Urinary bladder (tissue), 4 donors: ENCODE results near the gene SDK2. TPM values are rescaled to one million over a fixed set of nuclear protein-coding genes. Genes with fewer than 3 reads are reported as not detected.

Experiments
- DNase-seq: peaks from one replicate; pipeline ENCODE4 v3.0.0-alpha.2; 2015; ENCODE audit errors: extremely low spot score
- H3K27ac ChIP-seq: one replicate; pipeline ENCODE4 v1.5.1; 2013; ENCODE audit warnings: low read depth, mild to moderate bottlenecking, moderate library complexity
- H3K36me3 ChIP-seq: one replicate; pipeline ENCODE4 v1.6.1; 2013; ENCODE audit warnings: mild to moderate bottlenecking, moderate library complexity; ENCODE audit not compliant: insufficient read depth
- H3K4me1 ChIP-seq: one replicate; pipeline ENCODE4 v1.6.1; 2013; ENCODE audit warnings: mild to moderate bottlenecking, moderate library complexity; ENCODE audit not compliant: insufficient read depth
- H3K4me3 ChIP-seq: one replicate; pipeline ENCODE4 v1.5.1; 2013; ENCODE audit warnings: low read depth, low read length
- WGBS: extraction: QIAGEN DNeasy Blood & Tissue Kit; methylation state at CpG from one replicate; pipeline ENCODE4 v1.1.7; 2013; 5-methylcytosine and 5-hydroxymethylcytosine counted together
- polyA plus RNA-seq: library from polyadenylated mRNA; stranded (reverse); fragments of 200-250 nt; gene quantifications from one replicate; pipeline ENCODE4 v1.2.3, GENCODE V29; 2013
- total RNA-seq: library from RNA; depleted of rRNA; stranded (reverse); fragments of >200 nt; gene quantifications from one replicate; pipeline ENCODE4 v1.2.3, GENCODE V29; 2014
- donor health status: healthy with polysubstance abuse.
- donor health status: healthy.

SDK2 gene
- total and polyA plus RNA-seq, 2 donors: 0.61 to 5.0 TPM

- no peak overlapping the region for H3K27ac ChIP-seq
- H3K4me3 ChIP-seq: no peak overlapping the region
- H3K4me1 ChIP-seq: no peaks in the 10 kb centered on the region
- no peak for DNase-seq
- no peaks in the 10 kb centered on the region for H3K36me3 ChIP-seq
- WGBS: 86% methylated on average over 16 of the region's 16 CpGs
Observed at GRCh38 chr17:73541561-73541981, 102.7 kb downstream of the SDK2 start.

GRCh38 chr17:73541111-73541510 lies 103.1 kb downstream of the SDK2 start:
- Histone ChIP-seq H3K4me1 (no peaks in the 10 kb centered on the region), H3K4me3 (no peak overlapping the region), H3K27ac (no peak overlapping the region), H3K36me3 (no peaks in the 10 kb centered on the region)
- 82% methylated on average over 6 of the region's 6 CpGs for WGBS
- no peak for DNase-seq

- WGBS: 37% methylated on average over 9 of the region's 9 CpGs
- Histone ChIP-seq H3K4me3 (no peak overlapping the region), H3K4me1 (no peaks in the 10 kb centered on the region), H3K27ac (no peak overlapping the region), H3K36me3 (no peaks in the 10 kb centered on the region)
- DNase-seq: no peak
Observed at GRCh38 chr17:73539166-73539565, 105.1 kb downstream of the SDK2 start.

- DNase-seq: no peak
- Histone ChIP-seq H3K36me3 (no peaks in the 10 kb centered on the region), H3K27ac (no peak overlapping the region), H3K4me3 (no peak overlapping the region), H3K4me1 (no peaks in the 10 kb centered on the region)
- WGBS: 96% methylated on average over 7 of the region's 7 CpGs
Observed at GRCh38 chr17:73538445-73538844, 105.8 kb downstream of the SDK2 start.

GRCh38 chr17:73536700-73537605 lies 107.3 kb downstream of the SDK2 start:
- WGBS: 58% methylated on average over 28 of the region's 28 CpGs
- Histone ChIP-seq H3K4me1 (no peaks in the 10 kb centered on the region), H3K4me3 (no peak overlapping the region), H3K27ac (no peak overlapping the region), H3K36me3 (no peaks in the 10 kb centered on the region)
- no peak for DNase-seq

- H3K4me3 ChIP-seq: no peak overlapping the region
- no peaks in the 10 kb centered on the region for H3K4me1 ChIP-seq
- WGBS: 85% methylated on average over 6 of the region's 6 CpGs
- H3K36me3 ChIP-seq: no peaks in the 10 kb centered on the region
- DNase-seq: no peak
- H3K27ac ChIP-seq: no peak overlapping the region
Observed at GRCh38 chr17:73535746-73536145, 108.5 kb downstream of the SDK2 start.

- no peak for DNase-seq
- 76% methylated on average over 15 of the region's 15 CpGs for WGBS
- no peaks in the 10 kb centered on the region for H3K4me1 ChIP-seq
- H3K36me3 ChIP-seq: no peaks in the 10 kb centered on the region
- H3K4me3 ChIP-seq: no peak overlapping the region
- no peak overlapping the region for H3K27ac ChIP-seq
Observed at GRCh38 chr17:73534209-73534909, 109.9 kb downstream of the SDK2 start.

- WGBS: 55% methylated on average over 7 of the region's 7 CpGs
- no peak overlapping the region for H3K4me3 ChIP-seq
Observed at GRCh38 chr17:73533781-73534180, 110.5 kb downstream of the SDK2 start.

GRCh38 chr17:73533127-73533526 lies 111.1 kb downstream of the SDK2 start:
- no peak for DNase-seq
- Histone ChIP-seq H3K27ac (no peak overlapping the region), H3K4me3 (no peak overlapping the region), H3K4me1 (no peaks in the 10 kb centered on the region), H3K36me3 (no peaks in the 10 kb centered on the region)
- WGBS: 77% methylated on average over 13 of the region's 13 CpGs

More at GRCh38 chr17:73533781-73534180, 110.5 kb downstream of the SDK2 start:
- Histone ChIP-seq H3K36me3 (no peaks in the 10 kb centered on the region), H3K4me1 (no peaks in the 10 kb centered on the region), H3K27ac (no peak overlapping the region)
- no peak for DNase-seq

GRCh38 chr17:73532421-73532901 lies 111.8 kb downstream of the SDK2 start:
- H3K36me3 ChIP-seq: no peaks in the 10 kb centered on the region
- H3K27ac ChIP-seq: no peak overlapping the region
- DNase-seq: no peak
- WGBS: 70% methylated on average over 9 of the region's 9 CpGs
- H3K4me1 ChIP-seq: no peaks in the 10 kb centered on the region
- no peak overlapping the region for H3K4me3 ChIP-seq

GRCh38 chr17:73531158-73531557 lies 113.1 kb downstream of the SDK2 start:
- no peak for DNase-seq
- Histone ChIP-seq H3K4me1 (no peaks in the 10 kb centered on the region), H3K27ac (no peak overlapping the region), H3K4me3 (no peak overlapping the region), H3K36me3 (no peaks in the 10 kb centered on the region)
- WGBS: 83% methylated on average over 5 of the region's 5 CpGs

- Histone ChIP-seq H3K27ac (no peak overlapping the region), H3K36me3 (no peaks in the 10 kb centered on the region), H3K4me3 (no peak overlapping the region), H3K4me1 (no peaks in the 10 kb centered on the region)
- WGBS: 80% methylated on average over 7 of the region's 7 CpGs
- DNase-seq: no peak
Observed at GRCh38 chr17:73528679-73529078, 115.6 kb downstream of the SDK2 start.

GRCh38 chr17:73526952-73527351 lies 117.3 kb downstream of the SDK2 start:
- DNase-seq: no peak
- no peaks in the 10 kb centered on the region for H3K4me1 ChIP-seq
- no peak overlapping the region for H3K4me3 ChIP-seq
- no peak overlapping the region for H3K27ac ChIP-seq
- H3K36me3 ChIP-seq: no peaks in the 10 kb centered on the region
- WGBS: 81% methylated on average over 7 of the region's 7 CpGs
